Measurements from ENCODE around the gene ZDHHC14.
"Not testable (repeated sequence)": the region's sequence is repeated elsewhere in the genome, so short reads cannot be mapped to it uniquely, and the experiment has no call there.

Gene ZDHHC14

DNA sequence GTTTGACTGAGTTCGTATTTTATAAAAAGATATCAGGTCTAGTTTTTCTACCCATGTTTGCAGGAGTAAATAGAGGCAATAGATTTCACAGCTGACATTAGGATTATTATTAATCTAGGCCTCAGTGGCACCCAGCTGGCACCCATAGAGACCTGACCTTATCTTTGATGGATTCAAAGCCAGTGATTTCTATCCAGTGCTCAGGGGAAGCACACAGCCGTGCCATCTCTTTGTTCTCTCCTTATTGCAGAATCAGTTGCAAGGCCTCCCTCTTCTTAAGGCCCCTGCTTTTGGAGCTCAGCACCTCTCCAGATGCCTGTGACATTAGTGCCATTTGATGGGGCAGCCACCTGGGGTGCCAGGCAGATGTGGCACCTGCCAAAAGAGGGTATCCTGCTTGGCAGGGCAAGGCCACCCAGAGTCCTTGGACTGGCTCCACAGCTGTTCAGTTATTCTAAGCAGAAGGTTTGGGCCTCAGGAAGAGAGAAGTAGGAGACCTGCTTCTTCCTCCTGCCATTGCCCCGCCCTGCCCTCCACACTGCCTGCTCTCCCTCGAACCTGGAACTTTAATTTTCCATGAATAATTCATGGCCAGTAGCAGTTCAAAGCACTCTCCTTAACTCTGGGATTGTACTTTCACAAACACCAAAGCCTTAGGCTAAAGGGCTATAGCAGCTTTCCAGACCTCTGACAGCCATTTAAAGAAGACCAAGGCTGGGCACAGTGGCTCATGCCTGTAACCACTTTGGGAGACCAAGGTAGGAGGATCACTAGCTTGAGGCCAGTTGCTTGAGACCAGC, 206.3 kb downstream of the ZDHHC14 start:
- H3K27ac ChIP-seq (replicated peaks): no peak overlapping the region
- no peak for TF ChIP-seq POLR2AphosphoS5 (IDR thresholded peaks at IDR 0.05; ENCODE audit: low read depth)
- TF ChIP-seq, protein P1, sequence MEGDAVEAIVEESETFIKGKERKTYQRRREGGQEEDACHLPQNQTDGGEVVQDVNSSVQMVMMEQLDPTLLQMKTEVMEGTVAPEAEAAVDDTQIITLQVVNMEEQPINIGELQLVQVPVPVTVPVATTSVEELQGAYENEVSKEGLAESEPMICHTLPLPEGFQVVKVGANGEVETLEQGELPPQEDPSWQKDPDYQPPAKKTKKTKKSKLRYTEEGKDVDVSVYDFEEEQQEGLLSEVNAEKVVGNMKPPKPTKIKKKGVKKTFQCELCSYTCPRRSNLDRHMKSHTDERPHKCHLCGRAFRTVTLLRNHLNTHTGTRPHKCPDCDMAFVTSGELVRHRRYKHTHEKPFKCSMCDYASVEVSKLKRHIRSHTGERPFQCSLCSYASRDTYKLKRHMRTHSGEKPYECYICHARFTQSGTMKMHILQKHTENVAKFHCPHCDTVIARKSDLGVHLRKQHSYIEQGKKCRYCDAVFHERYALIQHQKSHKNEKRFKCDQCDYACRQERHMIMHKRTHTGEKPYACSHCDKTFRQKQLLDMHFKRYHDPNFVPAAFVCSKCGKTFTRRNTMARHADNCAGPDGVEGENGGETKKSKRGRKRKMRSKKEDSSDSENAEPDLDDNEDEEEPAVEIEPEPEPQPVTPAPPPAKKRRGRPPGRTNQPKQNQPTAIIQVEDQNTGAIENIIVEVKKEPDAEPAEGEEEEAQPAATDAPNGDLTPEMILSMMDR (IDR thresholded peaks at IDR 0.05; ENCODE audit: insufficient read depth, low read length): no peak
- no peak for TF ChIP-seq GABPA (IDR thresholded peaks at IDR 0.05; ENCODE audit: low read depth)
- no peak for TF ChIP-seq SPI1 (IDR thresholded peaks at IDR 0.05; ENCODE audit: borderline replicate concordance, low read depth)
- TF ChIP-seq, protein P2, sequence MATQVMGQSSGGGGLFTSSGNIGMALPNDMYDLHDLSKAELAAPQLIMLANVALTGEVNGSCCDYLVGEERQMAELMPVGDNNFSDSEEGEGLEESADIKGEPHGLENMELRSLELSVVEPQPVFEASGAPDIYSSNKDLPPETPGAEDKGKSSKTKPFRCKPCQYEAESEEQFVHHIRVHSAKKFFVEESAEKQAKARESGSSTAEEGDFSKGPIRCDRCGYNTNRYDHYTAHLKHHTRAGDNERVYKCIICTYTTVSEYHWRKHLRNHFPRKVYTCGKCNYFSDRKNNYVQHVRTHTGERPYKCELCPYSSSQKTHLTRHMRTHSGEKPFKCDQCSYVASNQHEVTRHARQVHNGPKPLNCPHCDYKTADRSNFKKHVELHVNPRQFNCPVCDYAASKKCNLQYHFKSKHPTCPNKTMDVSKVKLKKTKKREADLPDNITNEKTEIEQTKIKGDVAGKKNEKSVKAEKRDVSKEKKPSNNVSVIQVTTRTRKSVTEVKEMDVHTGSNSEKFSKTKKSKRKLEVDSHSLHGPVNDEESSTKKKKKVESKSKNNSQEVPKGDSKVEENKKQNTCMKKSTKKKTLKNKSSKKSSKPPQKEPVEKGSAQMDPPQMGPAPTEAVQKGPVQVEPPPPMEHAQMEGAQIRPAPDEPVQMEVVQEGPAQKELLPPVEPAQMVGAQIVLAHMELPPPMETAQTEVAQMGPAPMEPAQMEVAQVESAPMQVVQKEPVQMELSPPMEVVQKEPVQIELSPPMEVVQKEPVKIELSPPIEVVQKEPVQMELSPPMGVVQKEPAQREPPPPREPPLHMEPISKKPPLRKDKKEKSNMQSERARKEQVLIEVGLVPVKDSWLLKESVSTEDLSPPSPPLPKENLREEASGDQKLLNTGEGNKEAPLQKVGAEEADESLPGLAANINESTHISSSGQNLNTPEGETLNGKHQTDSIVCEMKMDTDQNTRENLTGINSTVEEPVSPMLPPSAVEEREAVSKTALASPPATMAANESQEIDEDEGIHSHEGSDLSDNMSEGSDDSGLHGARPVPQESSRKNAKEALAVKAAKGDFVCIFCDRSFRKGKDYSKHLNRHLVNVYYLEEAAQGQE (IDR thresholded peaks at IDR 0.05; ENCODE audit: insufficient replicate concordance, low read depth): no peak
- DNase-seq (ENCODE audit: low read depth in 1 of 2, low spot score in 1 of 2): no peak
- H3K4me3 ChIP-seq (replicated peaks; ENCODE audit: insufficient read depth, low read length): no peak overlapping the region
- H3K27me3 ChIP-seq (ENCODE audit: insufficient read depth, poor library complexity, severe bottlenecking): no peaks in the 10 kb centered on the region

- H3K4me3 ChIP-seq (replicated peaks; ENCODE audit: insufficient read depth, low read length); H3K27me3 ChIP-seq (ENCODE audit: insufficient read depth, poor library complexity, severe bottlenecking); H3K27ac ChIP-seq (replicated peaks); DNase-seq (ENCODE audit: low read depth in 1 of 2, low spot score in 1 of 2): not testable (repeated sequence)
Measured at GRCh38 chr6:157590654-157591053, 209.7 kb downstream of the ZDHHC14 start.

GRCh38 chr6:157592541-157592940, 211.6 kb downstream of the ZDHHC14 start:
- H3K27ac ChIP-seq (replicated peaks): no peak overlapping the region
- TF ChIP-seq, protein P2 (IDR thresholded peaks at IDR 0.05; ENCODE audit: insufficient replicate concordance, low read depth): no peak
- H3K27me3 ChIP-seq (ENCODE audit: insufficient read depth, poor library complexity, severe bottlenecking): no peaks in the 10 kb centered on the region
- H3K4me3 ChIP-seq (replicated peaks; ENCODE audit: insufficient read depth, low read length): no peak overlapping the region
- no peak for DNase-seq (ENCODE audit: low read depth in 1 of 2, low spot score in 1 of 2)

- H3K4me3 ChIP-seq (replicated peaks; ENCODE audit: insufficient read depth, low read length): no peak overlapping the region
Measured at GRCh38 chr6:157592980-157593379, 212.0 kb downstream of the ZDHHC14 start.

More at GRCh38 chr6:157592980-157593379, 212.0 kb downstream of the ZDHHC14 start:
- TF ChIP-seq, protein P1 (IDR thresholded peaks at IDR 0.05; ENCODE audit: insufficient read depth, low read length): no peak
- TF ChIP-seq, protein P2 (IDR thresholded peaks at IDR 0.05; ENCODE audit: insufficient replicate concordance, low read depth): no peak
- TF ChIP-seq SPI1 (IDR thresholded peaks at IDR 0.05; ENCODE audit: borderline replicate concordance, low read depth) (no peak), POLR2AphosphoS5 (IDR thresholded peaks at IDR 0.05; ENCODE audit: low read depth) (no peak), GABPA (IDR thresholded peaks at IDR 0.05; ENCODE audit: low read depth) (no peak)
- H3K27me3 ChIP-seq (ENCODE audit: insufficient read depth, poor library complexity, severe bottlenecking): no peaks in the 10 kb centered on the region
- no peak for DNase-seq (ENCODE audit: low read depth in 1 of 2, low spot score in 1 of 2)
- no peak overlapping the region for H3K27ac ChIP-seq (replicated peaks)
